NCI-H345 treated with DMSO at 0.1 percent for 48 hours (cell line): ENCODE results near the gene TMEM184C.

Source experiments
- DNase-seq: peaks from one replicate; lab custom pipeline; 2025; ENCODE audit not compliant: unreplicated experiment; lab: John Stamatoyannopoulos, UW

Gene TMEM184C

GRCh38 chr4:147648656-147649055 is 31.5 kb downstream of the TMEM184C start:
- DNase-seq, result no peak

GRCh38 chr4:147651563-147651962 is 34.4 kb downstream of the TMEM184C start:
- no peak for DNase-seq

GRCh38 chr4:147655639-147656038 is 38.4 kb downstream of the TMEM184C start:
- no peak for DNase-seq

GRCh38 chr4:147658501-147658900 is 41.3 kb downstream of the TMEM184C start:
- DNase-seq, result no peak

GRCh38 chr4:147674073-147674472 is 56.9 kb downstream of the TMEM184C start:
- no peak for DNase-seq

- DNase-seq, result no peak
Measured at GRCh38 chr4:147674496-147674895, 57.3 kb downstream of the TMEM184C start.

- no peak for DNase-seq
Measured at GRCh38 chr4:147678106-147678505, 60.9 kb downstream of the TMEM184C start.

- DNase-seq, result no peak
Measured at GRCh38 chr4:147678796-147679549, 61.8 kb downstream of the TMEM184C start.

- no peak for DNase-seq
Measured at GRCh38 chr4:147682755-147683154, 65.6 kb downstream of the TMEM184C start.

GRCh38 chr4:147683188-147683591 is 66.0 kb downstream of the TMEM184C start:
- peak; percentile 2 for DNase-seq

GRCh38 chr4:147683717-147684700 is 66.8 kb downstream of the TMEM184C start, which contains the start of gene PRMT9:
Gene PRMT9, minus strand, starts transcription at chr4:147684163. Its CDS starts 176 bp downstream, at chr4:147683987.
- peak; percentile 54 for DNase-seq

GRCh38 chr4:147689067-147689466 is 71.9 kb downstream of the TMEM184C start:
- DNase-seq, result no peak

- no peak for DNase-seq
Measured at GRCh38 chr4:147691820-147692219, 74.6 kb downstream of the TMEM184C start.

GRCh38 chr4:147693218-147693617 is 76.0 kb downstream of the TMEM184C start:
- DNase-seq, result no peak

GRCh38 chr4:147696866-147697265 is 79.7 kb downstream of the TMEM184C start:
- DNase-seq, result no peak

- DNase-seq, result no peak
Measured at GRCh38 chr4:147704846-147705245, 87.6 kb downstream of the TMEM184C start.

- DNase-seq, result no peak
Measured at GRCh38 chr4:147707892-147708672, 90.9 kb downstream of the TMEM184C start.

GRCh38 chr4:147709999-147710398 is 92.8 kb downstream of the TMEM184C start:
- no peak for DNase-seq

- DNase-seq, result no peak
Measured at GRCh38 chr4:147714575-147715401, 97.6 kb downstream of the TMEM184C start.

GRCh38 chr4:147717878-147718277 is 100.7 kb downstream of the TMEM184C start:
- DNase-seq, result no peak
